KG1 (cell line): ENCODE data around the gene PRKACG.

Experiments
- DNase-seq: peaks from one replicate; lab custom pipeline; 2025; lab: John Stamatoyannopoulos, UW

Gene PRKACG

DNA sequence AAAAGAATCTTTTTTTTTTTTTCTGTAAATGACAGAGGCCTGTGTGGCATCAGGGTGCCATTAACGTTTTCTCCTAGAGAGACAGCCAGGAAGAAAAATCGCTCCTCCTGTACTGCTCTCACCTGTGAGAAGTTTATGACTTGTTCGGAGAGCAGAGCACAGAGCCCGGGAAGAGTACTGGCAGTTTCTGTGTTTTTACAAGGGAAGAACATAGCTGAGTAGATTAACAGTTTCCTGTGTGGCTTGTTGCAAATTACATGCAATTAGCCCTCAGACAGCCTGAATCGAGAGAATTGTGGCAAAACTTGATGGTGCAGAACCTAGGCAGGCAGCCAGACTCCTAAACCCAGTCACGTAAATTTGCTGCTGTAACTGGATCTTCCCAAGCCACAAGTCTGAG, 32.1 kb downstream of the PRKACG start:
- DNase-seq: no peak

DNA sequence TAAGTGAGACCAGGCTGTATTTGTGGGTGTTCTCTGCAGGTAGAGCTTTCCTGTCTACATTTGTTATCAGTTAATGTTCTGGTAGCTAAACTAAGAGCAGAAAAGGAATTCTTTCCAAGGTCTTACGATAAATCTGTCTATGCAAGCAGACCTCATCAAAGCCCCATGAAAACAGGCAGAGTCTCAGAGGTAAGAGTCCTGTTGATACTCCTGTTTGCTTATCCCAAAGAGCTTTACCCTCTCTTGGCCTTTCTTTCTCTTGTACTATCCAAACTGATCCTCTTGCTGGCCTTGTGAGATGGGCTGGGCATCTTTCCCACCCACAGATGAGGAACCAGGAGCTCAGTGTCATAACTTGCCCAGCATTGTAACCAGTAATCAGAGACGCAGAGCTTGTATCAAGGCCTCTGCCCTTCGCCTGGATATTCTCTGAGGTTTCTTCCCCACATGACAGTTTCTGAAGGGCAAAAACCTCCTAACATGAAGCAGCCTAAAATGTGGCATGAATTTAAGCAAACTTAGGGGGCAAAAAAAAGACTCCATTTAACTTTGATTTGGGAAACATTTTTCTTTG, 33.5 kb downstream of the PRKACG start:
- DNase-seq: no peak

DNA sequence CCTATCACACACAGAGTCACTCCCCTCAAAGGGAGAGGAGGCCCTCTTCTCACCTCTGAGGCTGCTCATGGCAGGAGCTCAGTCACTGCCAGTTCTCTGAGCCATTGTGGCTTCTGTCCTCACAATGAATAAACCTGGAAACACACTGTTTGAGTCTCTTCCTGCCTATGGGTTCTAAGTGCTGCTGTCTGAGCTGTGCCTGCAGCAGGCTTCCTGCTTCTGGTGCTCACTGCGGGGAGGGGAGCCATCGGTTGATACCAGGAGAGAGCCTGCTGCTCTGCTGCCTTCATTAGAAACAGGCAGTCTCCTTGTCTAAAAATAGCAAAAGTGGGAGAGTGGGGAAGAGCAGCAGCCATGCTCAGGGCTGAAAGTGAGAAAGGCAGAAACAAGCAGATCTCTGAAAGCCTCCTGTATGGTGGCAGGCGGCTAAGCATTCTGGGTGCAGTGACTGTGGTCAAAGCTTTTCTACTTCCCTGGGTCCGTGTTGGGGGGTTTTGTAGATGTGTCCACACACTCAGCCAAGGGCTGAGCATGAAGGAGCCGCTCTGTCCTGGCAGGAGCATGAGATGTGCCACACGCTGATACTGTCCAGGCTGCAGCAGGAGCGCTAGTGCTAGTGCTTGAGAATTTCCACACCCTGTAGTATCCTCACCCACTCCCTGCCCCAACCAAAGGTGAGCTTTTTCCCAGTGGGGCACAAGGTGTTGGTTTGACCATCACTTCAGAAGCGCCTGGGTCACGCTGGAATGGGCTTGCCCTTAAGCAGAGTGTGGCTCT, 34.2 kb downstream of the PRKACG start:
- DNase-seq: no peak

DNA sequence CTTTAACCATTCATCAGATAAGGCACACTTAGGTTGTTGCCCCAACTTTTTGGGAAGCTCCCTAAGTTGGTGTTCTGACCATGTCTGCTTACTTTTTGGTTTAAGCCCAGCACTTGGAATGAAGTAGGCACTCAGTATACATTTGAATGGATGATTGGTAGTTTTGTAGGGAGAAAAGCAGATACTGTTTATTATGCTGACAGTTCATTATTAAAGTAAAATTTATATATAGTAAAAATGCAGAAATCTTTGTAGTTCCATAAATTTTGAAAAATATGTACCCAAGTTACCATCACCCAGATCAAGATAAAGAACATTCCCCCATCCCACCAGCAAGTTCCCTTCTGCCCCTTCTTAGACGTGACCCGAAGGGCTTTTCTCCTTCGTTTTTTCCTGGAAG, 35.4 kb downstream of the PRKACG start:
- no peak for DNase-seq

DNA sequence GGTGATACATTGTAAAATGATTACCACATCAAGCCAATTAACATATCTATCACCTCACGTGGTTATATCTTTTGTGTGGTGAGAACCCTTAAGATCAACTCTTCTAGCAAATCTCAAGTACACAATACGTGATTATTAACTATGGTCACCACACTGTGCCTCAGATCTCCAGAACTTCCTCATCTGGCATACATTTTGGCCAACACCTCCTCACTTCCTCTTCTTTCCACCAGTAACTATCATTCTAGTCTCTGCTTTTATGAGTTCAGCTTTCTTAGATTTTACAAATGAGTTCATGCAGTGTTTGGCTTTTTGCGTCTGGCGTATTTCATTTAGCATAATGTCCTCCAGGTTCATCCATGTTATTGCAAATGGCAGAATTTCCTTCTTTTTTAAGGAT, 35.8 kb downstream of the PRKACG start:
- no peak for DNase-seq

DNA sequence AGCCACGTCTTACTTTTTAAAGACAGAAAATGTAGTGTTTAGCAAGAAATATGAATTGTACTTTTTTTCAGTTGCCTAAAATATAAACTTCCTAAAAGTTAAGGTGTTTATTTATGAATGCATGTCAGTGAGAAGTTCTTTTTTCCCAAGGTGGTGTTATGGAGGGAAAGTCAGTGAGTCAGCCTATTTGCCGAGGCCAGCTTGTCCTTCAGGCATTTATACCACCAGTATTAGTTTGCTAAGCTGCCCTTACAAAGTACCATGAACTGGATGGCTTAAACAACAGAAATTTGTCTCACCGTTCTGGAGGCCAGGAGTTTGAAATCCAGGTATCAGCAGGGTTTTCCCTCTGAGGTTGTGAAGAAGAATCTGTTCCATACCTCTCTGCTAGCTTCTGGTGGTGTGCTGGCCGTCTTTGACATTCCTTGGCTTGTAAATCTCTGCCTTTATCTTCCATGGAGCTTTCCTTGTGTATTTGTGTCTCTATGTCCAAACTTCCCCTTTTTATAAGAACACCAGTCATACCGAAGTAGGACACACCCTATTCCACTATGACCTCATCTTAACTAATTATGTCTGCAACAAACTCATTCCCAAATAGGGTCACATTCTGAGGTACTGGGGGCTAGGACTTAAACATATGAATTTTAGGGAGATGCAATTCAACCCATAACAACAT, 38.4 kb downstream of the PRKACG start:
- no peak for DNase-seq

DNA sequence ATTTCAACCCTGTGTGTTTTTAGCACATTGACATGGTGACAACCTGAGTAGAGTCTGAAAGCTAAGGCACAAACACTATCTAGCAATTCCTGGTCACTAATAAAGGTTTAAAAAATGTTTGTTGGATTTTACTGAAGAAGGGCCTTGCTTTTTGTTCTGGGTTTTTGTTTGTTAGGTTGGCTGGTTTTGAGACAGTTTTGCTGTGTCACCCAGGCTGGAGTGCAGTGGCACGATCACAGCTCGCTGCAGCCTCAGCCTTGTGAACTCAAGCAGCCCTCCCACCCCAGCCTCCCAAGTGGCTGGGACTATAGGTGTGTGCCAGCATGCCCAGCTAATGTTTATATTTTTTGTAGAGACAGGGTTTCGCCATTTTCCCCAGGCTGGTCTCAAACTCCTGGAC, 39.0 kb downstream of the PRKACG start:
- no peak for DNase-seq

DNA sequence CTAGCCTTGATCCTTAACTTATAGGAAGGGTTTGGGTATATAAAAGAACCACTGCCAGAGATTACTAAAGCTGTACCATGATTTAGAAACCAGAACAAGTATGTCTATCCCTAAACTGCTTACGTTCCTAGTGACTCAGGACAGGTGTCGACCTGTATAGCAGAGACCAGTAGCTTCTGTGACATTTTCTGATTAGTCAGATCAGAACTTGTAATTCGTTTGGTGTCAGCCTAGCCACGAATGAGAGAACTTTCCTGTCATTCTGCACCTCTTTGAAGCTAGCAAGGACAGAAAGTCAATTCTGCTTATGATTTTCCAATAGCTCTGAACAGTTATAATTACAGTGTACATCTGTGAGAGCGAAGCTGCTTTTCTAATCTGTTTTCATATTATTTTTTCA, 39.5 kb downstream of the PRKACG start:
- DNase-seq: no peak

DNA sequence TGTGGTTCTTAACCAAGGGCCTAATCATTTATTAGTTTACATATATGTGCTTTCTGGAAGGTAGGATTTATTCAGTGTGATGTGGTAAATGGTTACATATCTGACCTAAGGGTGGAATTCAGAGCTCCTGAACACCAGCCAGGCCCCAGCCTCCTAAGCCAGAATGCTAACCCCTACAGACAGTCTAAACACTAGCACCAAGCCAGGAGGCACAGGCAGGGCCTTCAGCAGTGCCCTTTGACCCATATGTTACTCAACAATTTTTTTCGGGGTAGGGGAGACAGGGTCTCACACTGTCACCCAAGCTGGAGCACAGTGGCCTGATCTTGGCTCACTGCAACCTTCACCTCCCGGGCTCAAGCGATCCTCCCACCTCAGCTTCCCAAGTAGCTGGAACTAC, 40.3 kb downstream of the PRKACG start:
- no peak for DNase-seq

DNA sequence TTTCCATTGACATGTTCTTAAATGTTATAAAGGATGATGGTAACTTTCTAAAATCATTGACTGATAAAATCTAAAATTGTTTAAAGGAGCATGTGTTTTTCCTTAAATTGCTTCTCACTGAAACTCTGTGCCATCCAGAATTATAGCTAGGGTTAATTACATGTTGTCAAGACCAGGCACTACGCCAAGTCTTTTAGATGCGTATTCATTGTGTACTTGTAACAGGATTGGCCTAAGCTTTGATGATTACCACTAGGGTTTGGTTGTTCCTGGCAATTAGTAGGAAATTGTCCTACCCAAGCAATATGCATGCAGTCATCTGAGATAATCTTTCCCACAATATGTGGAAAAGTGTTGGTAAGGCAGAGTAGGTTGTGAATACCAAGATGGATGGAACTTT, 43.8 kb downstream of the PRKACG start:
- DNase-seq: no peak

DNA sequence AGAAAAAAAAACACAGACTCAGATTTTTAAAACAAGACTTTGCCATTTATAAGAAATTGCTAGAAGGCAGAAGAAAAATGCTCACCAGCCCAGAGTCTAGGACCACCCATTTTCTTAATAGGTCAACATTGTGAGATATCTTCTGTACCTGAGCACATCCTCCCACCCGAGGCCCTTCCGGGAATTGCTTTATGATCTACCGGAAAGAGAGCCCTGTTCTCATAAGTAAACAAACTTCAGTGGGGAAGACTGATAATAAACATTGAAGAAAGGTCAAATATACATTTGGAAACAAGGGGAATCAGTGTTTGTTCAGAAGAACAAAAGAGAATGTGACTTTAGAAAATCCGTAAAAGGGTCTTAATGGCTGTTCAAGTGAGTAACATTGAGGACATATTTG, 44.4 kb downstream of the PRKACG start:
- DNase-seq: no peak

DNA sequence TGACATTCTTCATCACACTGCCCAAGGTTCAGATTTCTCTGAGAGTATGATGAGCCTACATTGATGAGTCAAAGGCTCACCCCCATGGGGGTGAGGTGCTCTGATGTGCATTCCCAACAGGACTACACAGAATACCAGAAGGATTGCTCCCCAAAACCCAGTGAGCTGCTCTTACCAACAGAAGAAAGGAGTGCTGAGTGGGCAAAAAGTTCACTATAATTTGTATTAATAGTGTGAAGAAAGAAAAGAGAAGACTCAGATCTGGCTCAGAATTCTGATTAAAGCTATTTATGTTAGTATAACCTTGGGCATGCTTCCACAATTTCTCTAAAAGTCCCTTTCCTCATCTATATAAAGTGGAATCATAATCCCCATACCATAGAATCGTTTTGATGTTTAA, 46.1 kb downstream of the PRKACG start:
- DNase-seq: no peak

DNA sequence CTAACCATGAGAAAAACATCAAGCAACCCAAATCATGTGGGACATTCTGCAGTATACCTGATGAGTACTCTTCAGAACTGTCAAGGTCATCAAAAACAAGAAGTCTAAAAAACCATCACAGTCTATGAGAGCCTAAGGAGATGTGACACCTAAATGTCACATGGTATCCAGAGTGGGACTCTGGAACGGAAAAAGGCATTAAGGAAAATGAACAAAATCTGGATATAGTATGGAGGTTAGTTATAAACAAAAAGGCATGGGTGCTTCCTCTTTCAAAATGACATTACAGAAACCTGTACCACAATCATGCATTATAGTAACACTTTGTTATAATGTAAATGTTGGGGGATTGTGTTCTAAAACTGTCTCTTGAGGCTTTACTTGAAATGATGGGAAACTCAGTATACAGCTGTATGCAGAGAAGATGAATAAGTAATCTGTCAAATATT, 47.4 kb downstream of the PRKACG start:
- no peak for DNase-seq

DNA sequence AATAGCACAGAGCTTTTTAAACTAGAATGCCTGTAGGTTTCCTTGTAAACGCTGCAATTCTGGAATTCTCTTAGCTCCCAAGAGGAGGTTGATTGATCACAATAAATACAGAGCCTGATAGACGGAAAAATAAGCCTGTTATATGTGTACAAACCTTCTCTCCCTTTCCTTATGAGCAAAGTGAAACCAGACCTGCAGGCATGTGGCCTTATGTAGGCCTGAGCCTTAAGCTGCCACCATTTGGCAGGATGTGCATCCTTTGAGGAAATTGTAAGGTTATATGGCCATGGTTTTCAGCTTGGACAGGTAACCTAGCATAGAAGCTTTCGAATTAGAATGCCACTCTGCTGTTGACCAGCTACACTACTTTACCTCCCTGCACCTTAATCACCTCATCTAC, 49.1 kb downstream of the PRKACG start:
- DNase-seq: no peak

DNA sequence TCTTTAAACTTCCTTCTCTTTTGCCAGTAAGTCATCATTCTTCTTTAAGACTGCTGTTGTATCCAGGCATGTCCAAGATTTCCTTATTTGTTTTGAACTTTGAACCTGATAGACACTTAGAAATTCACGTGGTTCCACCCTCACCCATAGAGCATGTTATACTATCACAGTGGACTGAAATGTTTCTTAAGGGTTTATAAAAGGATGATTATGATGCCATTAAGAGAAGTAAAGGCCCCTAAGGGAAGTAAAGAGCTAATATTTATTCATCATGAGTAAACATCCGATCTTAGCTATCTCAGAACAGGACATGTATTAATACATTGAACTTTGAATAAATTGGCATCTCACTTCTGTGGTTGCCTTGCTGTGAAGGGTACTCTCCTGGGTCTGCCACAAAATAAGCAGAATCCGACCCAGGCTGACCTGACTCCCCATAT, 49.8 kb downstream of the PRKACG start:
- no peak for DNase-seq

DNA sequence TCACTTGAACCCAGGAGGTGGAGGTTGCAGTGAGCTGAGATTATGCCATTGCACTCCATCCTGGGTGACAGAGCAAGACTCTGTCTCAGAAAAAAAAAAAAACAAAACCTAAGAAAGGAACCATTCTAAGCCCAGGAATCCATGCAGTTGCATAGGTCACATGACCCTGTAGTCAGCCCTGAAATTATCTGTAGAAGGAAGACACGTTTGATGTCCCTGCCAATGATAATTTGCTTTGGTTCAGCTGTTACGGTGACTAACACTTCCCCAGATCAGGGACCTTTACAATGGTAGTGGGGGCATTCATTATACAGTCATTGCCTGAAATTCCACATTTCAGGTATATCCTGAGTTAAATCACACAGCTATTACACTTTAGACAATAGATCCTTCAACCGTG, 50.5 kb downstream of the PRKACG start:
- DNase-seq: no peak
